NCI-H226 (cell line): ENCODE measurements around the gene B3GNT2.
"Not testable (repeated sequence)": the region's sequence is repeated elsewhere in the genome, so short reads cannot be mapped to it uniquely, and the experiment has no call there.

Experiments
- DNase-seq: peaks from one replicate; pipeline ENCODE4 v3.0.0-alpha.2; 2015

The B3GNT2 gene

DNA sequence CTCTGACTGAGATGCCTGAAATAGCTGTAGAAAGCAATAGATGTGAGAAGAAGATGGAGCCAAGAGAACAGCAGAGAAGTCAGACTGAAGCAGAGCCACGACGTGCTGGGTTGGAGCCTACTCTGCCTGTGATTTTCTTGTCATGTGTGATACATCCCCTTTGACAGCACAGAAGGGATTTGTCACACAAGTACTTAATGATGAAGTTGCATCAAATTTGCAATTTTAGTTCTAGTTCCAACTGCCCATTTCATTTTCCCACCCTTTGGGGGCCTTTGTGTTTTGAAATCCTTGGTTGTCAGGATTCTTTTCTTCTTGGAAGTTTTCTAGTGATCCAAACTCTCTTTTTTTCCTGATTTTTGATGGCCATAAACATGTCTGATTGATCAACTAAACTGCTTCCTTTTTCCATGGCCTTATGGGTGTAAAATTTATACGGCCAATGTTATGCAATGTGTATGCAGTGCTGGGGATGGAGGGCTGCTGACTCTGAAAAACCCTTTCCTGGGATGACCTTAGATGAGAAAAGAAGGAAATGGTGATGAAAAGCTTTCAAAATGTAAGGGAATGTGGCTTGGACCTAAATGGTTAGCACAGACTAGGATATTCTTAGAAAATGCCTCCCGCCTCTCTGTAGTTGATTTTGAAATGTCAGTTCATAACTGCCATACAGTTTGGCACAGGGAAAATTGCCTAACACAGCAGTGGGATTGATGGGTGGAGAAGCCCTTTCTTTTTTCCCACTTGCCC, 9.6 kb upstream of the B3GNT2 start:
- no peak for DNase-seq

DNA sequence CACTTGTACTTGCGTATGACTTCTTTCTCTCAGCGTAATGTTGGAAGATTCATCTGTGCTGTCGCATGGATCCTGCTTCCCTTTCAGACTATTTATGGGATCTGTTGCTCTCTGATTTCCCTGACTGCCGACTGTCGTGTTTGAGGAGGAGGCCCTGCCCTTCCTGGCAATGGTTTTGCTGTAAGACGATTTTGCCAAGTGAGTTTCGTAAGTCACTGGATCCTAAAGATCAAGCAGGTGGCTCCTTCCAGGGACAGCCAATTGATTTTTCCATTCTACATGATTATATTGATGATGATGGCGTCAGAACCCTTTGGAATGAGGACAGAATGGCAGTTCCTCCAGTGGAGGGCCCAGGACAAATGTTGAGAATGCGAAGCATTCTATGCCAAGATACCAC, 8.7 kb upstream of the B3GNT2 start:
- no peak for DNase-seq

DNA sequence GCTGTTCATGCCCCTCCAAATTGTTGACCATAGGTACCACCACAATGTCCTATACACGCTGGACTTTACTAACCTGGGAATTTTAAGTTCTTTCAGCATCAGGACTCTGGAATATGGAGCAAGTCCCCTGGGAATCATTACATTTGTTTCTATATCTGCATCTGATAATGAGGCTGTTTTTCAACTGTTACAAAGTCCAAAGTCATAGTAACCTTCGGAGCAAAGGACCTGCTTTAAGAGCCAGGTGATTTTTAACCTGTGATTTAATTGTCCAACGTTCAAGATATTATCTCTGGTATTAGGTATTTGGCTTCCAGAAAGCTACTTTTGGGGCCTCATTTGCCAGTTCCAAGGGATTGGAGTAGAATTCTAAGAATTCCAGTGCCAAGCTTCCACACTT, 7.5 kb upstream of the B3GNT2 start:
- no peak for DNase-seq

DNA sequence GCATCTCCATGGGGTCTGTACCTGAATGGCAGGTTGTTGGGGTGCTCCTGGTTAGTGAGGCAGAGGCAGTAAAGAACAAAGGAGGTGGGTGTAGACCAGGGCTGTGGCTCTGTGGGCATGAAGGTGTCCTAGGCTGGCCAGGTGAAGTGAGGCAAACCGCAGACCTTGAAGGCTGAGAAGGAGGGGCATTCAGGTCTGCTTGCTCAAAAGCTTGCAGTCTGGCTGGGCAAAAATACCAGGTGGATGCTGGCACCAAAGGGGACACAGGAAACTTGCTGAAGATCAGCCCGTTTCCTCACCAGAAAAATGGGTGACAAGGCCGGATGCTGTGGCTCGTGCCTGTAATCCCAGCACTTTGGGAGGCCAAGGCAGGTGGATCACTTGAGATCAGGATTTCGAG, 6.7 kb upstream of the B3GNT2 start:
- no peak for DNase-seq

DNA sequence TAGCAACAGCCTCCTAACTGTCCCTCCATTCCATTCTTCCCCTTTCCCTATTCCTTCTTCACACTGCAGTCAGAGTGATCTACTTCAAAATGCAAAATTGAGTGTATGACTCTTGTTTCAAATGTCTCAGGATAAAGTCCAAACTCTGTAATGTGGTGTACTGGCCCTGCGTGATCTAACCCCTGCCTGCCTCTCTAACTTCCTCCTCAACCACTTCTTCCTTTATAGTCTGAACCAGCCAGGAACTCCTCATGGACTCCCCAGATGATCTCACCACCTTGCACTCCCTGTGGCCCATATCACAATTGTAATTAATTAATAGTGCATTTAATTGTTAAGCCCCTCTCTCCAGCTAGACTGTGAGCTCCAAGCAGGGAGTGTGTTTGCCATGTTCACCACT, 3.1 kb upstream of the B3GNT2 start:
- no peak for DNase-seq

DNA sequence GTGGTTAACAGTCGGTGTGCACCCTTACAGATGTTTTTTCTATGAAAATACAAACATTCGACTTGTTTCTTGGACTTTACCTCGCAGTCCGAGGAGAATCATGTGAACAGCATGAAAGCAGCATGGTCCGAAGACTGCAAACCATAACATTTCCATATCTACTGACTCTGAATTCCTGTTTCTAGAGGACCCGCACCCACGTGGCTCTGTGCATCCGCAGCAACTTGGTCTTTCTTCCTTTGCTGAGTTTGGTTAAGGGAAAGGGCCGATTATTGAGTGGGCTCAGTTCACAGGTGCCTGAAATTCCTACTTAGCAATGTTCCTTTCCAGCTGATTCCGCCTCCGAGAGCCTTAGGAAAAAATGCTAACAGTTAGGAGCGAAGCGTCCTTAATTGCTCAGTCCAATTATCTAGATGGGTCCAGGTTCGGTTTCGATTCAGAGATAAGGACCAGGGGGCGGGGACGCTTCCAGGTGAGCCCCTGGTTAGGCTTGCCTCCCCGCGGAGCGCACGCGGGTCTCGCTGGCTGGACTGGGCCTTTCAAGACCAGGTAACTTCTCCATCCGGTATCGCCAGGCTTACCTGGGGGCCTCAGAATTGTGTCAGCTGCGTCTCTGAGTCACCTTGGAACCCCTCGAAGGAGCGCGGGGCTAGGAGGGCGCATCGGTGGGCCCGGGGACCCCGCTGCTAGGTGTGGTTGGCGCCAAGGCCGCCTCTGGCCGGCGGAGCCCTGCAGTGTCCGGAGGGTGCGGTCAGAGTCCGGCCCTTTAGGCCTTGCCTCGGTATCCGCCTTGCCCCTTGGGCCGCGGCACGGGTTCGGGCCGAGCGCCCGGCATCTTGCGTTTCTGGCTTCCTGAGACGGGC, 1.1 kb upstream of the B3GNT2 start:
- DNase-seq: no peak

DNA sequence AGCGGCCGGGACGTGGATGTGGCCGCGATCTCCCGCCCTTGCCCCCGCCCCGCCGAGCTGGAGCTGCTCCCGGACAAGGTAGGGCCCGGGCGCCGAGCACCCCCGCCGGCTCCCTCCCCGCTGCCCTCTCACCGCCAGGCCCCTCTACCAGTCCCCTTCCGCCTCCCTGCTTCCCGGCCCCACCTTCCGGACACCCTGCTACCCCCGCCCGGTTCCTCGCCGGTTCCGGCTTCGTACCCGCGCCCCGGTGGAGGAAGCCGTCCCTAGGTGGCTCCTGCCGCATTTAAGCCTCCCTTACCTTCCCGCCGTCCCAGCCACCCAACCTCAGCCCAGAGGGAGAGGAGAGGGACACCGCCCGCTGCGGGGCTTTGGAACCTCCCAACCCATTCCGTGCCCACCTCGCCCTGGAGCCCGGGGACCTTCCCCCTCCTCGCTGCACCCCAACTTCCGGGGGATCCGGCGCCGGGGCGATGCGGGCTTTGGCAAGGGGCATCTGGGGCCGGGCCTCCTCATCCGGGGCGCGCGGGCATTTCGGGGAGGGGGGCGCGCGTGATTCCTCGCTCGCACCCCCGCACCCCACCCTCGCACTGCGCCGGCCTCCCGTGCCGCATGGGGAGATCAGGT, 475 bp downstream of the B3GNT2 start:
- DNase-seq: no peak

DNA sequence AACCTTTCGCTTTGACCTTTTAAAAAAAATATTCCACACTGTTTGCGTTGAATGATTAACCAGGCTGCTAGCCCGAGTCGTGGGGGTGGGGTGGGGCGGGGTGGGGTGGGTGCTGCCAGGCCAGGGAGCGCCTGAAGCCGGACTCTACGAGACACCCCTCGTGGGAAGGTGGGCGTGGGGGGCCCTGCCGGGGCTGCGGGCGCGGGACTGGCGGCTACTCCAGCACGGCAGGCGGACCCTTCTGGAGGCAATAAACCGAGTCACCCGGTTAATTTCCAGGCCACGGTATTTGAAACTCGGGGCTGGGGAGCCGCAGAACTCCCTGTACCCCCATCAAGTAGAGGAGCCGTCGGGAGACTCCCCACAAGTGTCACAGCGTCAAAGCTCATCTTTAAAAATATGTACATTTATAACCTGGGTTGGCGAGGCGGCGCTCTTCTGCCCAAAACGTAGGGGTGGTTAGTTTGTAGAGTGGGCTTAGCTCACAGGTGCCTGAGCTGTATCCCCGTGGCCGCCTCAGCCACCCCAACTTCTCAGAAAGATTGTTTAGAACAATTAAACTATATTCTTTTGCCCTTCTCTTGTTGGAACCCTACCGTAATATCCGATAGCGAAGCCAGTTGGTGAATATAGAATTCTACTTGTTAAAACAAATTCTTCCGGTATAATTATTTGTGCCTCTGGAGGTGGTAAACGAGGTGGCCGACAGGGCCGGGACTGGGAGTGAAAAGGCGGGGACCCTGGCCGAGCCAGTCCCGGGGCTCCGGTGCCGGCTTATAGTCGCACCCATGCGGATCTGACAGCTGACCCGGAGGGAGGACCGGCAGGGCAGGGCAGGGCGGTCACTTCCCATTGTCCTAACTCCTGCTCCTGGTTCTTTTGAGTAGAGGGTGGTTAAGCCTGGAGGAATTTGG, 1.4 kb downstream of the B3GNT2 start:
- no peak for DNase-seq

DNA sequence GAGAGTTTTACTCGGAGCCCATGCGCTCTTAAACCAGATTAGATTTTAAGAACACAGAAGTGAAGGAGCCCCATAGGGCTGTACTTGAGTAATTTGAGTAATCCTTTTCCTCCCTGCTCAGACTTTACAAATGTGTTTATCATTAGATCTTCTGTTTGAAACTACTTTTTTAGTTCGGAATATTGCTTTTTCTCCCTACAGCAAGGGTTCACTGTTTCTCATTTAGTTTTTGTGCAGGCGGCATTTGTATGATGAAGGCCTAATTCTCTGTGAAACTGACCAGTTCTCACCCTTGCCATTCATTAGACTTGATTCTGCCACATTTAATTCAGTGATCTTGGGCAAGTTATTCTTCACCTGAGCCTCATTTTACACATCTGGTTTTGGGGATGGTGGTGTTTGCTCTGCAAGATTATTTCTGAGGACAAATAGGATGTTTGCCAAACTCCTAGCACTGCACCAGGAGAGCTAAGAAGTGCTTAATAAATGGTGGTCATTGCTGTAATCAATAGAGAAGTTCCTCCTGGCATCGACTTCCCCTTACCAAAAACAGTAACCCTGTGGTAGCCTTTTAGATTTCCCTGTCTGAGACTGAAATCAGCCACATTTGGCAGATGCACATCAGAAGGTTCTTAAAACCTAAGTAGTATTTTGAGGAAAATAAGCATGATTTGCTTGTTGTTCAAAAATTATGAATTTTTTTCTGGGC, 2.2 kb downstream of the B3GNT2 start:
- no peak for DNase-seq

DNA sequence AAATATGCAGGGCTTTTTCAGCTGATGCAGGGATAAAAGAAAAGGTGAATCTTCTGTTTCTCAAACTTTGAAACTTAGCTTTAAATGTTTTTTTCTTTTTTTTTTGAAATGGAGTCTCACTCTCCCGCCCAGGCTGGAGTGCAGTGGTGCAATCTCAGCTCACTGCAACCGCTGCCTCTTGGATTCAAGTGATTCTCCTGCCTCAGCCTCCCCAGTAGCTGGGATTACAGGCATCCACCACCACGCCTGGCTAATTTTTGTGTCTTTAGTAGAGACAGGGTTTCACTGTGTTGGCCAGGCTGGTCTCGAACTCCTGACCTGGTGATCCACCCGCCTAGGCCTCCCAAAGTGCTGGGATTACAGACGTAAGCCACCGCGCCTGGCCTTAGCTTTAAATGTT, 2.9 kb downstream of the B3GNT2 start:
- DNase-seq: not testable (repeated sequence)

DNA sequence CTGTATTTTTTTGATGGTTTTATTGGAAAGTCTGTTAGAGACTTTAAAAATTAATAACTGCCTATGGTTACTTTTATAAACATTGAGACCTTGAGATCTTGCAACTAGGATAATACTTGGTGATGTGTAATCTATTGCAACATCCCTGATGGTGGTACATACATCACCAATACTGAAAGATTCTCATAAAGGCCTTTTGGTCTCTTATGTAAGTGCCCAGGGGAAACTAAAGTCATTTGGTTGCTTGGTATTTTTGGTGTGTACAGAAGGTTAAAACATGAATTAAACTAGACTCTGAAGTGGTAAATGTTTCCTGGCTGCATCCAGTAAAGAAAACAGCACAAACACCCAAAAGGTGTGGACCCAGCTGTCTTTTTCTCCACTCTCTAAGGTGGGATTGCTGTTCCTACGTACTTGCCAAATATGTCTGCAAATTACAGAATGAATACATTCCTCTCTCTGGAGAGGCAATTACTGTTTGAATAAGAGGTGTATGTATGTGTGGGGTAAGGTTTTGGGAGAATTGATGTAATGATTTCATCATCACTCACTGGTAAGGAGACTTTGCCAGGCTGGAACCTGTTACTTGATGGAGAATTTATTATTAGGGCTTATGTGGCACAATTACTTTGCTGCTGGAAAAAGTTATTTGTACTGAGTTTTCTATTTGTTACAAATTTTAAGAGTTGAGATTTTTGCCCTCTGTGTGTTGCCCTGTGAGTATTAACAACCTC, 3.6 kb downstream of the B3GNT2 start:
- no peak for DNase-seq

DNA sequence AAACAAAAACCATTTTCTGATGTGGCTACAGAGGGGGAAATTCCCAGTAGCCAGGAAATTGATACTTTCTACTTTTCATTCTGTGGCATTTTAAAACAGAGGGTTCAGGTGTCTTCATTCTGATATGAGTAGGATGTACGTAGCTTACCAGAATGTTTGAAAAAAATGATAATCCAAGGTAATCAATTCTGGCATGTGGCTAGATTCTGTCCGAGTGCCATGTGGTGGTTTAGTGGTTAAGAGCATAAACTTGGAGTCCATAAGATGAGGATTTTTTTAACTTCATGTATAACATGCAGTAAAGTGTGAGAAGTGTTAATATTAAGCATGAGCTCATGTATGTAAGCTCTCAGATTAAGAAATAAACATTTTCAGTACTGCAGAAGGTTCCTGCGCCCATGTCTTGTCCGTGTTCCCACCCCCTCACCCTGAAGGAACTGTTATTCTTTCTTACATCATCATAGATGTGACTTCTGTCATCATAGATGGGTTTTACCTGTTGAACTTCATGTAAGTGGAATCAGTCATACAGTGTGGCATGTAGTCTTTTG, 4.5 kb downstream of the B3GNT2 start:
- DNase-seq: no peak

DNA sequence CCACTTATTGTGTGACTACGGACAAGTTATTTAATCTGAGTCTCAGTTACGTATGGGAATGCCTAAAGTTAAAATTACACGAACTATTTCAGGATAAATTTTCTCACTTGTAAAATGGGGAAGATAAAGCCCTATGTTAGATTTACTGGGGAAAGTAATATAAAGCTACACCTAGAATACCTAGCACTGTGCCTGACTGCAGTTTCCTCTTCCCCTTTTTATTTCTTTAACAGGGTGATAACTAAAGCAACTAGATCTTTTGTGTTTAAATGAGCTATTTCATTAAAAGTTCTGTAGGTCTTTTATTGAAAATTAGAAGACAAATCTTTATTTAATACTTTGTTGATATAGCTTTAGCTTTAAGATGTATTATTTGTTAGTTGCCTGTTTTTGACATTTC, 5.0 kb downstream of the B3GNT2 start:
- DNase-seq: no peak

DNA sequence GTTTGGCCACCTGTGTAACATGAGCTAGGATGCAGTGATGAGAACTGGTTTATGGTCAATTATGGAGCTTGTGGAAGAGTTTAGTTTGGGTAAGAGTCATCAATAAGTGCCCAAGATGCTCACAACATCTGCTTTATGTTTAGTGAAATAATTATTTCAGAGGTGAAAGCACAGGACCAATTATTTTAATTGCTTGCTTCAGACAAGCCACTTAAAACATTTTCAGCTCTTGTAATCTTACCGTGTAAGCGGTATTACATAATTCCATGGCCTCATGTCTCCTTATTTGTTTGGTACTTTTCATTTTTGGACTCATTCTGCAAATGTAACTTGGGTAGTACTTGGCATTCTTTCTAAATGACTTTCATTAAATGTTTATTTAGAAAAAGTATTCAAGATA, 5.4 kb downstream of the B3GNT2 start:
- no peak for DNase-seq

DNA sequence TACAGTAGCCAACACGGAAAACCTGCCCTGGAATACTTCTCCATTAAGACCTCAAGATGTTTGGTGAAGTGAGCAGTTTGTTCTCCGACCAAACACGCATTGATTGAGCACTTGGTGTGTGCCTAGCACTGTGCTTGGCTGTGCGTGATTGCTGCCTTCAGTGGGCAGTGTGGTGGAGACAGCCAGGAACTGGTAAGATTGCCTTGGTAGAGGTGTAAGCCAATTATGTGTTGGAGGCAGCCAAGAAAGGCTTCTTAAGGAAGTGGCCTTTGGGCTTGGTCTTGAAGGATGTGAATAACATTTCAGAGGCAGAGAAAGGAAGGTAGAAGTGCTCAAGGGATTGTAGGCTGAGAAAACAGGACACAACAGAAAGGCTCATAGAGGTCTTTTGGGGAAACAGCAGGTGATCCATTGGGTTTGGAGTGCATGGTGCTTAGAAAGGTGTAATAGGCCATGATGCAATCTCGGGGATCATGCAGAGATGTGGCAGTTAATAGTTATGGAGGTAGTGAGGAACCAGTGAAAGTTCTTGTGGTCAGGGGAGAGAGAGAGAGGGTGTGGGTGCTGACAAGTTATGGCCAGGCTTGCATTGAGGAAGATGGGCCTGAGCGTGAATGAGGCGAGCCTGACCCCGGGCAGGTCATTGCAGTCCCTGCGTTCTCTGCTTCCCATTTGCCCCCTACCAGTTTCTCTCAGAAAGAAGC, 6.3 kb downstream of the B3GNT2 start:
- DNase-seq: no peak

DNA sequence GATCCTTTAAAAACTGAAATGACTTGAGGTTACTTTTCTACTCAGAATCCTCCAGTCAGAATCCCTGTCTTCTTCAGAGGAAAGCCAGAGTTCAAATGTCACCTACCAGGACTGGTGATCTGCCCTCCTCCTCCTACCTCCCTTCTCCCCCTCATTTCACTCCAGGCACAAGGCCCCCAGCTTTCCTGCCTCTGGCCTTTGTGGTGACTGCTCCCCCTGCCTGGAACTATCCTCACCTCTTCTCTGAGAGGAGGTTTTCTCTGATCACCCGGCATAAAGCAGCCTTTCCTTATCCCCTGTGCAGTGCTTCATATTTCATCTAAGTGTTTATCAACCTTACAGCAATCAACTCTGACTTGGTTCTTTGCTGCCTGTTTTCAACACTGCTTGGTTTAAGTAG, 6.8 kb downstream of the B3GNT2 start:
- DNase-seq: no peak

DNA sequence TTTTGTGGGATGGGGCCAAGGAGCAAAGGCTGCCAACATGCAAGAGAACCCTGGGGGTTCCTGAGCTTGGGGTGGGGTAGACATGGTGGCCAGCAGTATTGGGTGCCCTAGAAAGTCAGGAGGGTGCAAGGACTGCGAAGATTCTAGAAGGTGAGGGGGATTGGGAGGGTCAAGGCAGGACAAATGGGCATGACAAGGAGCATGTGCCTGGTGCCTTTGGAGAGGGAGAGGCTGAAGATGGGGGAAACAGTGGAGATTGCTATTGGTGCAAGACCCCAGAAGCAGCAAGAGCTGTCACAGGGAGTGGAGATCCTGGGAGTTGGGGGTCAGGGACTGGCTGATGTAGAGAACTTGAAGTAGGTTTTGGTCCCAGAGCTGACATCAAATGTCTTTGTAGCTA, 7.5 kb downstream of the B3GNT2 start:
- DNase-seq: no peak

DNA sequence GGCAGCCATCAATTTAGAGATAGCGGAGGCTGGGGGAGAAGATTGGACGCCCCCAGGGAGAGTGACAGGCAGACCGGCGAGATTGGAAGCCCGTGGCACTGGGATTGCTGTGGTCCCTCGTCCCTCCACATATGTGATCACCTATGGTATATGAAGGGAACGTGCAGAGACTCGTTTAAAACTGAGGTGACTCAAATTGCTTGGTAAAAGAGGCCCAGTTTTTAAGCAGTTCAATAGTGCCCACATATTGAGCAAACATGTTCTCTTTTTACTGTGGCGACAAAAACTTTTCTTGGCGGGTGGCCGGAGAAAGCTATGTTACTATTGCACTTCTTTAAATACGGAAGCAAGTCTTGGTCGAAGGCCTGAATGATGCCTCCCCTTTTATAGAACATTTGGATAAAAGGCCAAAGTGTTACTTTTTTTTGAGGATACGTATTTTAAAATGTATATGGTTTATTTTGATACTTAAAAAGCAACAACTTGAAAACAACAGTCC, 9.1 kb downstream of the B3GNT2 start:
- no peak for DNase-seq

DNA sequence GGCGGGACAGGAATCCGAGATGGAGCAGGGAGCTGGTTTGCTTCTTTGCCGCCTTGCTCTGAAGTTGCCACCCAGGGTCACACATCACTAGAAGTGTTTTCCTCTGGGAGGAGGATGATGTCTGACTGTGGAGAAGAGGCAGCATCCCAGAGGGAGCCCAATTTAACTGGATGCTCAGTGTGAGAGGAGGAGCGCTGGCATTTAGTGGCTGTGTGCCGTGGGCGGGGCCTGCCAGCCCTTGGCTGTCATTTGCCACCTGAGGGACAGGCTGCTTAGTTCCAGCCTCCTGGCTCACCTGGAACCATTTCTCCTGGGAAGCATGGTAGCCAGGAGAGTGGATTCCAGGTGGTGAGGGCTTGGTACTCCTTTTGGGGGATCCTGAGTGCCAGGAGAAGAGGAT, 9.6 kb downstream of the B3GNT2 start:
- DNase-seq: no peak

DNA sequence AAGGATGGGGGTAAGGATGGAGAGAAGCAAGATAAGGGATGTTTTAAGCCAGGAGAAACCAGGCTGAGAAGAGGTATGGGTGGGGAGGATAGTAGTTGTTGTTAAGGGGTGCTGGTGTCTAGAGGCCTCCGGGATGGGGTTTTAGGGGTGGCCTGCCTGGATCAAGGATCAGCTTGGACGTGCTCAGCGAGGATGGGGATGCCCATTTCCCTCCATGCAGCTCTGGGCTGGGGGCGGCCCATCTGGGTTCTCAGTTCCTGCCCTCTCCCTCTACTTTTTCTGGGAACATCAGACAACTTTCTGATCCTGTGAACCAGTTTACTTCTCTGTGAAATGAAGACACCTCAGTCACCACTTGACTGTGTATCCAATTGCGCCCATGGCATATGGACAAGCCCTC, 10.1 kb downstream of the B3GNT2 start:
- DNase-seq: no peak
